ENCODE results near the gene ZNF827. TPM values are rescaled to one million over a fixed set of nuclear protein-coding genes. Genes with fewer than 3 reads are reported as not detected.

ZNF827 gene
- total RNA-seq, 1 experiment from 2014 or later, result 19.1 TPM

- H3K4me3 ChIP-seq (replicated peaks in 1 of 2; ENCODE audit: low read depth in 1 of 2, low read length in 2 of 2), result no peak overlapping the region
- no peaks in the 10 kb centered on the region for H3K9me2 ChIP-seq (ENCODE audit: insufficient read depth)
- RAD21 ChIA-PET (ENCODE audit: low non-redundant PET in 1 of 2, low total read pairs in 2 of 2, uncharacterized antibody in 2 of 2, unreplicated experiment in 2 of 2), result no interaction called here
- no peak overlapping the region for H3K27ac ChIP-seq (ENCODE audit: low read depth, low read length)
- no peaks in the 10 kb centered on the region for H3K9me3 ChIP-seq (ENCODE audit: control insufficient read depth in 1 of 2, insufficient read depth in 1 of 2, low read depth in 1 of 2, low read length in 2 of 2)
- no TSS peak for BruUV-seq (replicated peaks)
- H2AFZ ChIP-seq (ENCODE audit: low read depth, low read length, poor library complexity, severe bottlenecking), result no peak overlapping the region
- no peaks in the 10 kb centered on the region for H3K27me3 ChIP-seq (ENCODE audit: insufficient read depth, low read length)
- H3K4me2 ChIP-seq (ENCODE audit: low read length), result no peak overlapping the region
- H3K9ac ChIP-seq (ENCODE audit: low read length), result no peak overlapping the region
- no peaks in the 10 kb centered on the region for H4K20me1 ChIP-seq (ENCODE audit: insufficient read depth)
- intact Hi-C loops (cut with micrococcal nuclease), result no loop called here
- POLR2A ChIA-PET, result no interaction called here
- H3K79me2 ChIP-seq (ENCODE audit: insufficient read depth, low read length), result no peaks in the 10 kb centered on the region
- ATAC-seq (no peak), DNase-seq (ENCODE audit: low read depth, low spot score) (no peak)
- no peaks in the 10 kb centered on the region; a peak in 1 of 4 replicates for H3K36me3 ChIP-seq (ENCODE audit: control insufficient read depth in 1 of 2, insufficient read depth in 2 of 2, low read length in 2 of 2)
- no peaks in the 10 kb centered on the region for H3K4me1 ChIP-seq (ENCODE audit: control insufficient read depth in 1 of 2, insufficient read depth in 2 of 2, low read length in 2 of 2)
- no peak for TF ChIP-seq POLR2AphosphoS5 (IDR thresholded peaks at IDR 0.05; ENCODE audit: low read depth, low read length)
- TF ChIP-seq SRF (IDR thresholded peaks at IDR 0.05; ENCODE audit: low read depth), result no peak
- TF ChIP-seq ZBTB33 (IDR thresholded peaks at IDR 0.05; ENCODE audit: extremely low read depth, insufficient replicate concordance, low read length), result no peak
- TF ChIP-seq SIN3A (IDR thresholded peaks at IDR 0.05; ENCODE audit: low read depth), result no peak
- no peak for TF ChIP-seq SP1 (IDR thresholded peaks at IDR 0.05; ENCODE audit: low read depth)
- TF ChIP-seq EZH2 (IDR thresholded peaks at IDR 0.05), result no peak
- TF ChIP-seq ATF3 (IDR thresholded peaks at IDR 0.05), result no peak
- no peak for TF ChIP-seq RAD21 (IDR thresholded peaks at IDR 0.05; ENCODE audit: low read depth)
- TF ChIP-seq TCF7L2 (IDR thresholded peaks at IDR 0.05; ENCODE audit: borderline replicate concordance, extremely low read depth, insufficient read depth, insufficient read length), result no peak
- no peak for TF ChIP-seq EZH2phosphoT487 (IDR thresholded peaks at IDR 0.05; ENCODE audit: borderline replicate concordance)
- TF ChIP-seq ELF1 (IDR thresholded peaks at IDR 0.05; ENCODE audit: borderline replicate concordance, low read depth), result no peak
- no peak for TF ChIP-seq CBX3 (IDR thresholded peaks at IDR 0.05; ENCODE audit: low read depth)
- TF ChIP-seq FOSL1 (IDR thresholded peaks at IDR 0.05; ENCODE audit: low read depth), result no peak
- no peak for TF ChIP-seq ZFX (IDR thresholded peaks at IDR 0.05)
- no peak for TF ChIP-seq JUND (IDR thresholded peaks at IDR 0.05)
- no peak for TF ChIP-seq ZNF274 (IDR thresholded peaks at IDR 0.05; ENCODE audit: low read depth, low read length)
- no peak for TF ChIP-seq POLR2A (IDR thresholded peaks at IDR 0.05; ENCODE audit: borderline replicate concordance, extremely low read depth, insufficient read depth, insufficient read length)
- CTCF ChIA-PET, result no interaction called here
Observed at GRCh38 chr4:145863191-145863590, 75.4 kb downstream of the ZNF827 start.

Measured in HCT116 (cell line).